ENCODE results near the gene IKZF1. TPM values are rescaled to one million over a fixed set of nuclear protein-coding genes. Genes with fewer than 3 reads are reported as not detected.
A peak's percentile ranks its signal among the peaks of the same experiment; 100 is the strongest.

Gene IKZF1
- total and polyA plus RNA-seq, 9 of the 15 experiments (the other 6 are each of a cell fraction or from before 2014, with no cell fraction given): 12.6 to 85.3 (median 44.7) TPM

DNA sequence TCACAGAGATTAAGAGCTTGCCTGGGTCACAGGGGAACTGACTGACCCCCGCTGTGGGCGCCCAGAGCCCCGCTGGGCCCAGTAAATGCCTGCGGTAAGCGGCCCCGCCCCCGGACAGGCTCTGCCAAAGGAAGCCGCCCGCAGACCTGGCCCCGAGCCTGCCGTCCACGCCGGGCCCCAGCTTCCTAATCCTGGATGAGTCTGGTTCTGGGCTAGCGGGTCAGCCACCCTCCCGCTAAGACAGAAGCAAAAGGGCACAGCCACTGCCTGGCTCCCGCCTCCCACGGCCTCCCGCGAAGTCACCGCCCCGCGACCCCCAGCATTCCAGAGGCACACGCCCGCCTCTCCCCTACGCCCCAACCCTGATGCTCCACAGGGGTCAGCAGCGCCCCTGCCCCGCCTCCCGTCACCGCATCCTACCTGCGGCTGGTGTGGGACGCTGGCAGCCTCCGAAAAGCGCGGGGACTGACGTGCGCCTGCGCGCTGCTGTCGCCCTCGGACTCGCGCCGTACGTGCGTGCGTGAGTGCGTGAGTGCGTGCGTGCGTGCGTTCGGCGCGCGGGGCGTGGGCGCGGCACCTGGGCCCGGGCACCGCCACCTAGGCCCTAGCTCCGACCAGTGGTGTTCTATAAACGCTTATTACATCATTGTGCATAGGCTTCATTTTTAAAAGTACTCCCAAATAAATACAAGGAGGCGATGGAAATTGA lies 145.5 kb downstream of the IKZF1 start, which contains the start of gene FIGNL1 (continued):
- TF ChIP-seq HDAC6 (IDR thresholded peaks at IDR 0.05; ENCODE audit: low read depth, low read length): no peak
- TF ChIP-seq, protein P1, sequence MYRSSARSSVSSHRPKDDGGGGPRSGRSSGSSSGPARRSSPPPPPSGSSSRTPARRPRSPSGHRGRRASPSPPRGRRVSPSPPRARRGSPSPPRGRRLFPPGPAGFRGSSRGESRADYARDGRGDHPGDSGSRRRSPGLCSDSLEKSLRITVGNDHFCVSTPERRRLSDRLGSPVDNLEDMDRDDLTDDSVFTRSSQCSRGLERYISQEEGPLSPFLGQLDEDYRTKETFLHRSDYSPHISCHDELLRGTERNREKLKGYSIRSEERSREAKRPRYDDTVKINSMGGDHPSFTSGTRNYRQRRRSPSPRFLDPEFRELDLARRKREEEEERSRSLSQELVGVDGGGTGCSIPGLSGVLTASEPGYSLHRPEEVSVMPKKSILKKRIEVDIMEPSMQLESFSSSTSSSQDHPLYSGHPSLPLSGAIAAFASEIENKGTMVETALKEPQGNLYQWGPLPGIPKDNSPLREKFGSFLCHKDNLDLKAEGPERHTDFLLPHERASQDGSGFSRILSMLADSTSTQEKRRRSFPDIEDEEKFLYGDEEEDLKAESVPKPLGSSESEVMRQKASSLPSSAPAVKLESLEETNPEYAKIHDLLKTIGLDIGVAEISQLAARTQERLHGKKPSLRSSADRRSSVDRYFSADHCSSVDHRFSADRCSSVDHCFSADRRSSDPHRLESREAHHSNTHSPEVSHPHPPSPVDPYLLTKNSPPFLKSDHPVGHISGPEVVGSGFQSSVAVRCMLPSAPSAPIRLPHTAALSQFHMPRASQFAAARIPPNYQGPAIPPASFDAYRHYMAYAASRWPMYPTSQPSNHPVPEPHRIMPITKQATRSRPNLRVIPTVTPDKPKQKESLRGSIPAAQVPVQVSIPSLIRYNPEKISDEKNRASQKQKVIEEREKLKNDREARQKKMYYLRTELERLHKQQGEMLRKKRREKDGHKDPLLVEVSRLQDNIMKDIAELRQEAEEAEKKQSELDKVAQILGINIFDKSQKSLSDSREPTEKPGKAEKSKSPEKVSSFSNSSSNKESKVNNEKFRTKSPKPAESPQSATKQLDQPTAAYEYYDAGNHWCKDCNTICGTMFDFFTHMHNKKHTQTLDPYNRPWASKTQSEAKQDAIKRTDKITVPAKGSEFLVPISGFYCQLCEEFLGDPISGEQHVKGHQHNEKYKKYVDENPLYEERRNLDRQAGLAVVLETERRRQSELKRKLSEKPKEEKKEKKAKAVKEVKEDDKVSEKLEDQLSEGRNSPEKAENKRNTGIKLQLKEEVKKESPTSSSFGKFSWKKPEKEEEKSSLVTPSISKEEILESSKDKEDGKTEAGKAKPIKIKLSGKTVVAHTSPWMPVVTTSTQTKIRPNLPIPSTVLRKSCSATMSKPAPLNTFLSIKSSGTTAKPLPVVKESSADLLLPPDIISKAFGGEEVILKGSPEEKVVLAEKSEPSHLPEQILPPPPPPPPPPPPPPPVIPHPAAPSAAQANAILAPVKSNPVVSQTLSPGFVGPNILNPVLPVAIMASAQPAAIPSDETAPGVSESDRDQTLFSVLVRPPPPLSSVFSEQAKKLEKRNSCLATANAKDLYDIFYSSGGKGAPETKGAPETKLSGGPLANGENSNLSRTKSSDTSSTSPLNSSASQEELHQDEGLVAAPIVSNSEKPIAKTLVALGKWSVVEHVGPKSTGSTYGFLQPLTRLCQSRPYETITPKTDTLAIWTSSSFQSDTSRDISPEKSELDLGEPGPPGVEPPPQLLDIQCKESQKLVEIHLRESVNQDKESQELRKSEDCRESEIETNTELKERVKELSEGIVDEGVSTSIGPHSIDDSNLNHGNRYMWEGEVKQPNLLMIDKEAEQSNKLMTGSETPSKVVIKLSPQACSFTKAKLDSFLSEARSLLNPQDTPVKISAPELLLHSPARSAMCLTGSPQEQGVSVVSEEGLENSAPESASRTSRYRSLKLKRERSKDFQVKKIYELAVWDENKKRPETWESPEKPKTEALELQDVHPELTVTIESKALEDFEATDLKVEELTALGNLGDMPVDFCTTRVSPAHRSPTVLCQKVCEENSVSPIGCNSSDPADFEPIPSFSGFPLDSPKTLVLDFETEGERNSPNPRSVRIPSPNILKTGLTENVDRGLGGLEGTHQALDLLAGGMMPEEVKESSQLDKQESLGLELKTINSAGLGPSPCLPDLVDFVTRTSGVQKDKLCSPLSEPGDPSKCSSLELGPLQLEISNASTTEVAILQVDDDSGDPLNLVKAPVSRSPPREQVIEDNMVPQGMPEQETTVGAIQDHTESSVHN (IDR thresholded peaks at IDR 0.05; ENCODE audit: borderline replicate concordance in 1 of 2, low read depth in 1 of 2): no peak
- peak; percentile 38; the same call in 1 of the 2 replicates for TF ChIP-seq ATF4 (CRISPR knock-in tag; IDR thresholded peaks at IDR 0.05)
- peak; percentile 61 for TF ChIP-seq BHLHE40 (IDR thresholded peaks at IDR 0.05; ENCODE audit: low read length)
- peak; percentile 74; the same call in 1 of the 2 replicates for TF ChIP-seq ZZZ3 (IDR thresholded peaks at IDR 0.05)
- TF ChIP-seq PRPF4 (IDR thresholded peaks at IDR 0.05; ENCODE audit: insufficient read depth, low read depth, low read length, poor library complexity, severe bottlenecking): no peak
- TF ChIP-seq FOXK2 (conservative IDR thresholded peaks at IDR 0.05 in 1 of 2, IDR thresholded peaks at IDR 0.05 in 1 of 2; ENCODE audit: low read depth in 2 of 2): no peak
- TF ChIP-seq MEIS2 (IDR thresholded peaks at IDR 0.05; ENCODE audit: partially characterized antibody): peak; percentile 84
- TF ChIP-seq GABPB2 (CRISPR knock-in tag; conservative IDR thresholded peaks at IDR 0.05): no peak
- peak; percentile 65 for TF ChIP-seq TAF1 (IDR thresholded peaks at IDR 0.05; ENCODE audit: control insufficient read depth, extremely low read depth, insufficient read depth, low read length, severe bottlenecking)
- 0 out of 2 replicates have a peak, but pooled peaks have one; percentile 48 for TF ChIP-seq HDAC2 (IDR thresholded peaks at IDR 0.05)
- no peak for TF ChIP-seq SRSF3 (IDR thresholded peaks at IDR 0.05; ENCODE audit: insufficient read depth, low read length)
- TF ChIP-seq, protein P2, sequence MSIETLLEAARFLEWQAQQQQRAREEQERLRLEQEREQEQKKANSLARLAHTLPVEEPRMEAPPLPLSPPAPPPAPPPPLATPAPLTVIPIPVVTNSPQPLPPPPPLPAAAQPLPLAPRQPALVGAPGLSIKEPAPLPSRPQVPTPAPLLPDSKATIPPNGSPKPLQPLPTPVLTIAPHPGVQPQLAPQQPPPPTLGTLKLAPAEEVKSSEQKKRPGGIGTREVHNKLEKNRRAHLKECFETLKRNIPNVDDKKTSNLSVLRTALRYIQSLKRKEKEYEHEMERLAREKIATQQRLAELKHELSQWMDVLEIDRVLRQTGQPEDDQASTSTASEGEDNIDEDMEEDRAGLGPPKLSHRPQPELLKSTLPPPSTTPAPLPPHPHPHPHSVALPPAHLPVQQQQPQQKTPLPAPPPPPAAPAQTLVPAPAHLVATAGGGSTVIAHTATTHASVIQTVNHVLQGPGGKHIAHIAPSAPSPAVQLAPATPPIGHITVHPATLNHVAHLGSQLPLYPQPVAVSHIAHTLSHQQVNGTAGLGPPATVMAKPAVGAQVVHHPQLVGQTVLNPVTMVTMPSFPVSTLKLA (conservative IDR thresholded peaks at IDR 0.05): peak; percentile 39 to 75; a peak in 2 of 4 replicates
- peak; percentile 25 for TF ChIP-seq NEUROD1 (IDR thresholded peaks at IDR 0.05; ENCODE audit: borderline replicate concordance, low read depth, low read length, partially characterized antibody)
- no peak for TF ChIP-seq ZNF785 (CRISPR knock-in tag; IDR thresholded peaks at IDR 0.05)
- no peak for TF ChIP-seq ZSCAN32 (CRISPR knock-in tag; IDR thresholded peaks at IDR 0.05)
